Karpas-422 (cell line): ENCODE measurements around the gene C8B. TPM values are rescaled to one million over a fixed set of nuclear protein-coding genes. Genes with fewer than 3 reads are reported as not detected.

ENCODE experiments used
- DNase-seq: peaks from one replicate; pipeline ENCODE4 v3.0.0-alpha.2; 2015
- H2AFZ ChIP-seq: fragments of 200-600 bp; sonication (generic); 2 replicates; pipeline ENCODE4 v1.6.1; 2014; ENCODE audit warnings: antibody characterized with exemption, low read length, mixed read lengths
- H3K27ac ChIP-seq: fragments of 200-600 bp; sonication (generic); 2 replicates; pipeline ENCODE4 v1.5.1; 2014; ENCODE audit warnings: mild to moderate bottlenecking, low read length, moderate library complexity
- H3K27me3 ChIP-seq: fragments of 200-600 bp; sonication (generic); 2 replicates; pipeline ENCODE4 v1.6.1; 2014; ENCODE audit warnings: low read length, mixed read lengths
- H3K36me3 ChIP-seq: fragments of 200-600 bp; sonication (generic); 2 replicates; pipeline ENCODE4 v1.6.1; 2014; ENCODE audit warnings: low read length, mixed read lengths; ENCODE audit not compliant: insufficient read depth
- H3K4me1 ChIP-seq: fragments of 200-600 bp; sonication (generic); 2 replicates; pipeline ENCODE4 v1.6.1; 2014; ENCODE audit warnings: mild to moderate bottlenecking, low read length, mixed read lengths
- H3K4me2 ChIP-seq: fragments of 200-600 bp; sonication (generic); 2 replicates; pipeline ENCODE4 v1.6.1; 2014; ENCODE audit warnings: low read length, low read depth, mild to moderate bottlenecking; ENCODE audit not compliant: poor library complexity, severe bottlenecking
- H3K4me3 ChIP-seq: fragments of 200-600 bp; sonication (generic); 2 replicates; pipeline ENCODE4 v1.5.1; 2014; ENCODE audit warnings: mild to moderate bottlenecking, antibody characterized with exemption, low read length, mixed read lengths
- H3K79me2 ChIP-seq: fragments of 200-600 bp; sonication (generic); 2 replicates; pipeline ENCODE4 v1.6.1; 2014; ENCODE audit warnings: mild to moderate bottlenecking, low read length, mixed read lengths
- H3K9ac ChIP-seq: fragments of 200-600 bp; sonication (generic); 2 replicates; pipeline ENCODE4 v1.6.0; 2014; ENCODE audit warnings: low read length
- H3K9me2 ChIP-seq: fragments of 200-600 bp; sonication (generic), shearing (Covaris generic); replicated peaks from 2 replicates; pipeline ENCODE4 v1.6.0; 2014; ENCODE audit warnings: mild to moderate bottlenecking, low read length, moderate library complexity; ENCODE audit not compliant: insufficient read depth
- H3K9me3 ChIP-seq: fragments of 300-700, 200-600 bp; sonication (generic); 2 replicates; pipeline ENCODE4 v1.6.1; 2014; ENCODE audit warnings: low read length, mixed read lengths
- H4K20me1 ChIP-seq: fragments of 200-600 bp; sonication (generic); 2 replicates; pipeline ENCODE4 v1.6.1; 2014; ENCODE audit warnings: mild to moderate bottlenecking, antibody characterized with exemption, low read length, low read depth; ENCODE audit not compliant: insufficient read depth
- total RNA-seq: library from RNA; depleted of rRNA; stranded (reverse); fragments of >200 nt; shearing (Covaris generic); gene quantifications from 2 replicates; pipeline ENCODE4 v1.2.3, GENCODE V29; 2014; ENCODE audit warnings: low replicate concordance

The C8B gene
- total RNA-seq, 1 experiment from 2014 or later = not detected

DNA sequence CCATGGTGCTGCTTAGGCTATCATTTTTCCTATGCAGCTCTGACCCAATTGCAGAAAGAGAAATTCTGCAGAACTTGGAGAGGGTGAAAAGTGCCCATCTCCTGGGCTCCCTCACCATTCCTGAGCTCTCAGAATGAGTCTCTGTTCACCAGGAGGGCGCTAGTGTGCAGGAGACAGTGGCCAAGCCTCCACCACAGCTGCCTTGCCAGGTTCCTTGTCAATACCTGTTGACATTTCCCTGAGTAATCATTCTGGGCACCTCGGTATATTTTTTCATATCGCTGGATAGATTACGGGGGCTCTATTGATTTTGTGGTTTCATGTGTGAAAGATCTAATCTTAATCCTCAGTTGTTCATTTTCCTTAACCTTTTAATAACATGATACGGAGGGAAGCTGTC, 13.0 kb upstream of the C8B start:
- H3K4me1 ChIP-seq = no peaks in the 10 kb centered on the region
- DNase-seq = no peak
- no peaks in the 10 kb centered on the region for H3K36me3 ChIP-seq
- H3K9me3 ChIP-seq = no peaks in the 10 kb centered on the region; the same call in 1 of the 2 replicates
- no peak overlapping the region for H3K4me2 ChIP-seq
- no peaks in the 10 kb centered on the region for H3K9me2 ChIP-seq
- no peak overlapping the region for H2AFZ ChIP-seq
- no peaks in the 10 kb centered on the region for H3K79me2 ChIP-seq
- H3K27me3 ChIP-seq = no peaks in the 10 kb centered on the region
- H3K9ac ChIP-seq = no peak overlapping the region
- no peak overlapping the region for H3K27ac ChIP-seq
- no peaks in the 10 kb centered on the region for H4K20me1 ChIP-seq
- no peak overlapping the region for H3K4me3 ChIP-seq

- Histone ChIP-seq H3K27me3 (no peaks in the 10 kb centered on the region), H3K4me2 (no peak overlapping the region), H3K4me1 (no peaks in the 10 kb centered on the region), H3K9me2 (no peaks in the 10 kb centered on the region), H4K20me1 (no peaks in the 10 kb centered on the region), H3K9ac (no peak overlapping the region), H3K27ac (no peak overlapping the region), H3K36me3 (no peaks in the 10 kb centered on the region), H2AFZ (no peak overlapping the region), H3K4me3 (no peak overlapping the region), H3K9me3 (no peaks in the 10 kb centered on the region; the same call in 1 of the 2 replicates), H3K79me2 (no peaks in the 10 kb centered on the region)
- DNase-seq = no peak
These were observed 12.1 kb upstream of the C8B start for GRCh38 chr1:56977910-56978309.

DNA sequence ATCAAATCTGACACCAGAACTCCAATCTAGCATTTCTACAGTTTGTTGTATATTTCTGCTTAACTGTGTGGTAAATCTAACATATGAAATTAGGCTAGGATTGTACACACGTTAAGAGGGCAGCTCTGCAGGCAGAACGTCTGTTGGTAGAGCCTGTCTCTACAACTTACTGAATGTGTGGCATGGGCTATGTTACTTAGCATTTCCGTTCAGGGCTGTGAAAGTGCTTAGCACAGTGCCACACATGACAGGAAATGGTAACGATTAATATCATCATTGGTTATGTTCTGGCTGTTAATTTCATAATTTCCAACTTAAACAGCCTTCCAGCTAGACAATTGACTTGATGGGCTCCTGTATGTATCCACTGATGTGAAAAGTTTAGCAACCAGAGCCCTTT, 9.6 kb upstream of the C8B start:
- Histone ChIP-seq H3K4me3 (no peak overlapping the region), H4K20me1 (no peaks in the 10 kb centered on the region), H3K9ac (no peak overlapping the region), H3K4me1 (no peaks in the 10 kb centered on the region), H3K27ac (no peak overlapping the region), H3K9me3 (no peaks in the 10 kb centered on the region; the same call in 1 of the 2 replicates), H3K79me2 (no peaks in the 10 kb centered on the region), H3K4me2 (no peak overlapping the region), H3K9me2 (no peaks in the 10 kb centered on the region), H3K27me3 (no peaks in the 10 kb centered on the region), H3K36me3 (no peaks in the 10 kb centered on the region), H2AFZ (no peak overlapping the region)
- DNase-seq = no peak

- Histone ChIP-seq H3K4me3 (no peak overlapping the region), H3K27ac (no peak overlapping the region), H3K36me3 (no peaks in the 10 kb centered on the region), H3K4me2 (no peak overlapping the region), H2AFZ (no peak overlapping the region), H3K4me1 (no peaks in the 10 kb centered on the region), H3K9me2 (no peaks in the 10 kb centered on the region), H3K79me2 (no peaks in the 10 kb centered on the region), H4K20me1 (no peaks in the 10 kb centered on the region), H3K27me3 (no peaks in the 10 kb centered on the region), H3K9ac (no peak overlapping the region), H3K9me3 (no peaks in the 10 kb centered on the region; the same call in 1 of the 2 replicates)
- DNase-seq = no peak
These were observed 8.3 kb upstream of the C8B start for GRCh38 chr1:56973923-56974742.

DNA sequence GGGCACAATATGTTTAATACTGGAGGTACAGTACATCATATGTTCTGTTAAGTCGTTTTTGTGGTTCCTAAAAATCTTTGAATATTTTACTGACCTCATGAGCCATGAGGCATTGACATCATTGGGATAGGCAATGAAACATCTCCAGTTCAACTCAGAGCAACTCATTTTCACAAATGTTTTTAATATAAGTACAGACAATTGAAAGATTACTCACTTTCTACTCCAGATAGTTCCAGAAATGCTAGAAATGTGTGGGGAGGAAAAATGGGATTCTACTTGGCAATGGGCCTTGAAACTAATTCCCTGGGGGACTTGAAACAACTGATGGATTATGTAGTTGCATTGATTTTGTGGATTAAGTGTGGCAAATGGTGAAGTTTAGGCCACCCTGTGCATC, 7.2 kb upstream of the C8B start:
- no peaks in the 10 kb centered on the region for H4K20me1 ChIP-seq
- H3K9me3 ChIP-seq = no peaks in the 10 kb centered on the region; the same call in 1 of the 2 replicates
- H2AFZ ChIP-seq = no peak overlapping the region
- no peaks in the 10 kb centered on the region for H3K9me2 ChIP-seq
- no peak overlapping the region for H3K4me3 ChIP-seq
- H3K27me3 ChIP-seq = no peaks in the 10 kb centered on the region
- no peak overlapping the region for H3K4me2 ChIP-seq
- H3K36me3 ChIP-seq = no peaks in the 10 kb centered on the region
- H3K79me2 ChIP-seq = no peaks in the 10 kb centered on the region
- H3K4me1 ChIP-seq = no peaks in the 10 kb centered on the region
- H3K9ac ChIP-seq = no peak overlapping the region
- DNase-seq = no peak
- no peak overlapping the region for H3K27ac ChIP-seq

DNA sequence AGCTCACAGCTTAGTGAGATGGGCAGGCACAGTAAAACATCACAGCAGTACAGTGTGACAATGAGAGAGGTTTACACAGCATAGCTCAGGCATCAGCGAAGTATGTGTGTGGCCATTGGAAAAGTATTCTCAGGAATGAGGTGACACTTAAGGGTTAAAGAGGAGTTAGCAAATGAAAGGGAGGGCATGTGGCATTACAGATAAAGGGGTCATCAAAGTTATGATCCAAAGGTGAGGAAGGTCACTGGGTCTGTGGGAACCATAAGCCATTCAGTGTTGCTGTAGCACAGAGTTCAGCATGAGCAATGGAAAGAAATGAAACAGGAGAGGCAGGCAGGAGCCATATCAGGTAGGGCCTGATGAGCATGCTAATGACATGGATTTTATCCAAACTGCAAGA, 4.5 kb upstream of the C8B start:
- Histone ChIP-seq H3K4me1 (no peaks in the 10 kb centered on the region), H3K27ac (no peak overlapping the region), H3K9ac (no peak overlapping the region), H3K36me3 (no peaks in the 10 kb centered on the region), H3K79me2 (no peaks in the 10 kb centered on the region), H3K27me3 (no peaks in the 10 kb centered on the region), H3K9me3 (no peaks in the 10 kb centered on the region; the same call in 1 of the 2 replicates), H3K9me2 (no peaks in the 10 kb centered on the region), H3K4me3 (no peak overlapping the region), H3K4me2 (no peak overlapping the region), H4K20me1 (no peaks in the 10 kb centered on the region), H2AFZ (no peak overlapping the region)
- DNase-seq = no peak

DNA sequence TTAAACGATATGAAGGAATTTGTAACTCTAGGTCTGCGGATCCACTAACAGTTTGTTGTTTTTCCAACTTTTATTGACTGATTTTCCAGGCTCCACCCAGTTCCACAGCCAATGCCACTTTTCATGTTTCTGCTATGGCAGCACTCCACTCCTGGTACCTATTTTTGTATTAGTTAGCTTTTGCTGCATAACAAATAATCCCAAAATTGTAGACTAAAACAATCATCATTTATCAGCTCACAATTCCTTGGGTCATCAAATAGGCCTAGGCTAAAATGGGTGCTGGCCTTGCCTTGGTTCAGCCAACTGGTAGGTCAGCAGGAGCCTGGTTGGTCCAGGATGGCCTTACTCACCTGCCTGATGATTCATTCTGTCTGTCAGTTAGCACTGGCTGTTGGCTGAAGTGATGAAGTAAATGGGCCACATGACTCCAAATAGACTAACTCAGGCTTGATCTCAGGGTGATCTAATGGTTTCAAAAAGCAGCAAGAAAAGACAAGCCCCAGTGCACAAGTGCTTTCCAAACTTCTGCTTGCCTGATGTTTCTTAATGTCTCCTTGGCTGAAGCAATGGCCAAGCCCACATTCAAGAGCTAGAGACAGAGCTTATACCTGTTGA, 3.2 kb upstream of the C8B start:
- H3K4me2 ChIP-seq = no peak overlapping the region
- H3K9ac ChIP-seq = no peak overlapping the region
- H3K79me2 ChIP-seq = no peaks in the 10 kb centered on the region
- no peaks in the 10 kb centered on the region for H3K4me1 ChIP-seq
- no peaks in the 10 kb centered on the region for H3K9me2 ChIP-seq
- H3K4me3 ChIP-seq = no peak overlapping the region
- no peaks in the 10 kb centered on the region for H3K9me3 ChIP-seq
- H2AFZ ChIP-seq = no peak overlapping the region
- DNase-seq = no peak
- H3K27me3 ChIP-seq = no peaks in the 10 kb centered on the region
- H3K36me3 ChIP-seq = no peaks in the 10 kb centered on the region
- no peaks in the 10 kb centered on the region for H4K20me1 ChIP-seq
- H3K27ac ChIP-seq = no peak overlapping the region

- H3K4me2 ChIP-seq = no peak overlapping the region
- H3K4me1 ChIP-seq = no peaks in the 10 kb centered on the region
- no peaks in the 10 kb centered on the region for H3K36me3 ChIP-seq
- H3K9me3 ChIP-seq = no peaks in the 10 kb centered on the region
- H3K27me3 ChIP-seq = no peaks in the 10 kb centered on the region
- H3K9me2 ChIP-seq = no peaks in the 10 kb centered on the region
- H3K79me2 ChIP-seq = no peaks in the 10 kb centered on the region
- H3K27ac ChIP-seq = no peak overlapping the region
- H3K9ac ChIP-seq = no peak overlapping the region
- no peak for DNase-seq
- no peaks in the 10 kb centered on the region for H4K20me1 ChIP-seq
- H2AFZ ChIP-seq = no peak overlapping the region
- no peak overlapping the region for H3K4me3 ChIP-seq
These were observed 2.4 kb upstream of the C8B start for GRCh38 chr1:56967900-56968832.
